Nephron (organoid): ENCODE measurements around the gene BRD7.

ENCODE experiments used
- H3K27ac Mint-ChIP-seq, 3 experiments: 2 replicates each; pipeline ENCODE4 v1.8.0; 2020; ENCODE audit warnings: mixed read lengths in 3 of 3, mild to moderate bottlenecking in 2 of 3, moderate library complexity in 1 of 3
- H3K27me3 Mint-ChIP-seq: 2 replicates; pipeline ENCODE4 v1.8.0; 2021; ENCODE audit warnings: low read depth, mild to moderate bottlenecking, moderate library complexity, mixed read lengths
- H3K36me3 Mint-ChIP-seq: 2 replicates; pipeline ENCODE4 v1.8.0; 2020; ENCODE audit warnings: low read depth, mixed read lengths
- H3K4me1 Mint-ChIP-seq: 2 replicates; pipeline ENCODE4 v1.8.0; 2020; ENCODE audit warnings: mixed read lengths
- H3K4me3 Mint-ChIP-seq, 3 experiments: 2 replicates each; pipeline ENCODE4 v1.8.0; 2020; ENCODE audit warnings: mild to moderate bottlenecking in 3 of 3, mixed read lengths in 3 of 3, moderate library complexity in 2 of 3
- H3K9me3 Mint-ChIP-seq: 2 replicates; pipeline ENCODE4 v1.8.0; 2020; ENCODE audit warnings: mixed read lengths
- CTCF ChIP-seq, 3 experiments: fragments of 200-600 bp; sonication (generic); IDR thresholded peaks; one replicate each; pipeline ENCODE4 v1.5.0; 2021; ENCODE audit warnings: antibody characterized with exemption in 3 of 3; ENCODE audit not compliant: unreplicated experiment in 3 of 3

The BRD7 gene

GRCh38 chr16:50284131-50284911 is 84.5 kb downstream of the BRD7 start:
- H3K36me3 Mint-ChIP-seq: no peaks in the 10 kb centered on the region
- H3K27me3 Mint-ChIP-seq: peaks cover 3% of the 10 kb centered on the region
- TF ChIP-seq CTCF (IDR thresholded peaks at IDR 0.05; ENCODE audit: unreplicated experiment in 3 of 3): no peak
- no peaks in the 10 kb centered on the region for H3K9me3 Mint-ChIP-seq
- no peaks in the 10 kb centered on the region for H3K4me1 Mint-ChIP-seq
- no peak overlapping the region for H3K4me3 Mint-ChIP-seq
- H3K27ac Mint-ChIP-seq: no peak overlapping the region

DNA sequence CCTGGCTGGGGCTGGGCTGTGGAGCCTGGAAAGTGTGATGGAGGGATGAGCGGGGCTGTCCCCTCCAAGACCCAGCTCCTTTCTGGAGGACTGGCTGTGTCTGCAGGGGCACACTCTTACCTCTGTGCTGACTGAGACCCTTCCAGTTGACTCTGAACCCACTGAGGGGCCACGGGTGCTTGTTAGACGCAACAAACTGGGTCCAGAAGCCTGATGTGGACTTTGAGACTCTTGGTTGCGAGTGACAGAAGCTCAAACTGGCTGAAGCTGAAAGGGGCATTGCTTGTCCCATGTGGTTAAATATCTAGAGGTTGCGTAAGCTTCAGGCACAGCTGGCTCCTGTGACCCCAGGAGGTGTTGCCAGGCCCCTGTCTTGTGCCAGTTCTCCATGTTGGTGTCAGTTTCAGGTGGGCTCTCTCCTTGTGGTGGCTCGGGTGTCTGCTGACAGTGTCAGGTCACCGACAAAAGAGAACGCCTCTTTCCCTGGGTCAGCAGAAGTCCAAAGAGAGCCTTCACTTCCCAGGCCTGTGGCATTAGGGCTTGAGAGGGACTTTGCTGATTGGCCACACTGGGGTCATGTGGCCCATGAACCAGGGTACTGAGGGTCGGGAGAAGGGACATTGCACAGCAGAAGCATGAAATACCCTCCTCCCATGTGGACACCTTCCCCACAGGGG is 85.7 kb downstream of the BRD7 start:
- Mint-ChIP-seq H3K27me3 (peaks cover 3% of the 10 kb centered on the region), H3K4me3 (no peak overlapping the region), H3K9me3 (peaks cover 3% of the 10 kb centered on the region), H3K27ac (no peak overlapping the region), H3K36me3 (no peaks in the 10 kb centered on the region), H3K4me1 (no peaks in the 10 kb centered on the region)
- TF ChIP-seq CTCF (IDR thresholded peaks at IDR 0.05; ENCODE audit: unreplicated experiment in 3 of 3): no peak

DNA sequence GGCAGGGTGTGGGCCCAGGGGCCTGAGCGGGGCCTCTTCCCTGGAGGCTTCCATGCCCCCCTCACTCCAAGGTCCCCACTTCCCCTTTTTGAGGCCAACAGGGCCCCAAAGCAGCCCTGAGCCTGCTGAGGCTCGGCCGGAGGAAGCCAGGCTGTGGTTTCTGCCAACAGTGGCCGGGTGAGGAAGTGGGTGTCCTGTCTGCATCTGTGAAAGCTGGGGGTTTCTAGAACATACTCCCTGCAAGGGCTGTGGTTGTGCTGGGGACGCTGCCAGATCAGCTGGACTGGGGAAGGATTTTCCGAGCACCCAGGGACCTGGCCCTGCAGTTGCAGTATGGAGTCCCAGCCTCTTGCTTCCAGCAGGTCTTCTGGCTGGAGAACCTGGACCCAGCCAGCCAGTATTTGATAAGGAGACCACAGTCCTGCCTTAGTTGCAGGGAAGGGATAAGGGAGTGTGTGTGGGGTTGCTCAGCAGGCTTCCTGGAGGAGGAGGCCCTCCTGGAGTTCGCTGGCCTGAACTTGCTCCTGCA is 86.7 kb downstream of the BRD7 start:
- no peak for TF ChIP-seq CTCF (IDR thresholded peaks at IDR 0.05; ENCODE audit: unreplicated experiment in 3 of 3)
- Mint-ChIP-seq H3K36me3 (no peaks in the 10 kb centered on the region), H3K27me3 (peaks cover 3% of the 10 kb centered on the region), H3K4me1 (no peaks in the 10 kb centered on the region), H3K27ac (no peak overlapping the region), H3K9me3 (peaks cover 3% of the 10 kb centered on the region), H3K4me3 (no peak overlapping the region)

- Mint-ChIP-seq H3K9me3 (peaks cover 3% of the 10 kb centered on the region), H3K4me1 (no peaks in the 10 kb centered on the region), H3K36me3 (no peaks in the 10 kb centered on the region), H3K27ac (no peak overlapping the region), H3K27me3 (peaks cover 3% of the 10 kb centered on the region), H3K4me3 (no peak overlapping the region)
- no peak for TF ChIP-seq CTCF (IDR thresholded peaks at IDR 0.05; ENCODE audit: unreplicated experiment in 3 of 3)
Observed at GRCh38 chr16:50281391-50282009, 87.3 kb downstream of the BRD7 start.

GRCh38 chr16:50280932-50281331 is 87.9 kb downstream of the BRD7 start:
- Mint-ChIP-seq H3K27ac (no peak overlapping the region), H3K4me1 (no peaks in the 10 kb centered on the region), H3K4me3 (no peak overlapping the region), H3K9me3 (peaks cover 3% of the 10 kb centered on the region), H3K36me3 (no peaks in the 10 kb centered on the region), H3K27me3 (peaks cover 3% of the 10 kb centered on the region)
- TF ChIP-seq CTCF (IDR thresholded peaks at IDR 0.05; ENCODE audit: unreplicated experiment in 3 of 3): no peak
